HG02852 (cell line): ENCODE results near the gene IL12A.
A peak's percentile ranks its signal among the peaks of the same experiment; 100 is the strongest.

Source experiments
- ATAC-seq: cut with Tn5 transposase; IDR thresholded peaks from one replicate; pipeline ENCODE4 v1.9.1; 2021; ENCODE audit warnings: mild to moderate bottlenecking, moderate library complexity; ENCODE audit not compliant: unreplicated experiment

Gene IL12A

GRCh38 chr3:159988617-159989271 lies at the start of gene IL12A:
TSS of gene IL12A (plus strand) at chr3:159988835.
- ATAC-seq = peak; percentile 91

GRCh38 chr3:159941038-159942000 lies 47.3 kb upstream of the IL12A start:
- peak; percentile 87 for ATAC-seq

GRCh38 chr3:159944781-159945180 lies 43.9 kb upstream of the IL12A start:
- no peak for ATAC-seq

GRCh38 chr3:159945930-159946329 lies 42.7 kb upstream of the IL12A start:
- ATAC-seq = no peak

GRCh38 chr3:159947220-159947619 lies 41.4 kb upstream of the IL12A start:
- no peak for ATAC-seq

GRCh38 chr3:159948429-159949144 lies 40.0 kb upstream of the IL12A start:
- ATAC-seq = no peak

- ATAC-seq = peak; percentile 94
These were observed 38.3 kb upstream of the IL12A start for GRCh38 chr3:159950156-159950898.

- no peak for ATAC-seq
These were observed 37.1 kb upstream of the IL12A start for GRCh38 chr3:159951540-159951939.

- no peak for ATAC-seq
These were observed 35.1 kb upstream of the IL12A start for GRCh38 chr3:159953325-159954085.

- ATAC-seq = no peak
These were observed 28.2 kb upstream of the IL12A start for GRCh38 chr3:159960188-159961148.

- peak; percentile 99 for ATAC-seq
These were observed 24.3 kb upstream of the IL12A start for GRCh38 chr3:159964166-159964973.

- ATAC-seq = no peak
These were observed 17.3 kb upstream of the IL12A start for GRCh38 chr3:159971311-159971710.

- no peak for ATAC-seq
These were observed 11.3 kb upstream of the IL12A start for GRCh38 chr3:159977295-159977694.

- peak; percentile 90 for ATAC-seq
These were observed 10.3 kb upstream of the IL12A start for GRCh38 chr3:159978353-159978752.

GRCh38 chr3:159978918-159979703 lies 9.5 kb upstream of the IL12A start:
- ATAC-seq = no peak

GRCh38 chr3:159982442-159982974 lies 6.1 kb upstream of the IL12A start:
- ATAC-seq = no peak

- no peak for ATAC-seq
These were observed 1.3 kb upstream of the IL12A start for GRCh38 chr3:159987291-159987711.
